Cerebellar nuclear complex (tissue), 1 donor: ENCODE results near the gene SNAPC5.
"Not testable (repeated sequence)": the region's sequence is repeated elsewhere in the genome, so short reads cannot be mapped to it uniquely, and the experiment has no call there.

ENCODE experiments used
- DNase-seq, 2 experiments: peaks; one replicate each; lab custom pipeline; 2025; lab: John Stamatoyannopoulos, UW

The SNAPC5 gene

GRCh38 chr15:66489179-66489791 lies 8.3 kb downstream of the SNAPC5 start:
- DNase-seq: no peak

- DNase-seq: no peak
These were observed 9.0 kb downstream of the SNAPC5 start for GRCh38 chr15:66488525-66488924.

- DNase-seq: no peak
These were observed 10.7 kb downstream of the SNAPC5 start for GRCh38 chr15:66486887-66487286.

GRCh38 chr15:66484539-66485112 lies 12.9 kb downstream of the SNAPC5 start:
- no peak for DNase-seq

GRCh38 chr15:66483131-66483566 lies 14.4 kb downstream of the SNAPC5 start:
- DNase-seq: no peak

- no peak for DNase-seq
These were observed 15.0 kb downstream of the SNAPC5 start for GRCh38 chr15:66482539-66482938.

- DNase-seq: no peak
These were observed 16.3 kb downstream of the SNAPC5 start for GRCh38 chr15:66481107-66481856.

GRCh38 chr15:66480267-66480666 lies 17.3 kb downstream of the SNAPC5 start:
- no peak for DNase-seq

GRCh38 chr15:66477011-66477410 lies 20.6 kb downstream of the SNAPC5 start:
- DNase-seq: no peak

- no peak for DNase-seq
These were observed 21.0 kb downstream of the SNAPC5 start for GRCh38 chr15:66476535-66476934.

- no peak for DNase-seq
These were observed 22.6 kb downstream of the SNAPC5 start for GRCh38 chr15:66474963-66475362.

- DNase-seq: no peak
These were observed 23.4 kb downstream of the SNAPC5 start for GRCh38 chr15:66474135-66474534.

- no peak for DNase-seq
These were observed 25.2 kb downstream of the SNAPC5 start for GRCh38 chr15:66472176-66472999.

- DNase-seq: not testable (repeated sequence)
These were observed 26.7 kb downstream of the SNAPC5 start for GRCh38 chr15:66470825-66471224.

GRCh38 chr15:66467162-66468040 lies 30.2 kb downstream of the SNAPC5 start:
- not testable (repeated sequence) for DNase-seq

GRCh38 chr15:66465294-66465693 lies 32.3 kb downstream of the SNAPC5 start:
- not testable (repeated sequence) for DNase-seq

GRCh38 chr15:66462627-66463026 lies 34.9 kb downstream of the SNAPC5 start:
- no peak for DNase-seq

GRCh38 chr15:66461917-66462316 lies 35.6 kb downstream of the SNAPC5 start:
- DNase-seq: no peak

GRCh38 chr15:66461294-66461693 lies 36.3 kb downstream of the SNAPC5 start:
- DNase-seq: not testable (repeated sequence)

- no peak for DNase-seq
These were observed 37.5 kb downstream of the SNAPC5 start for GRCh38 chr15:66459818-66460615.
